HG03378 (cell line): ENCODE measurements around the gene A1CF.

Source experiments
- ATAC-seq: cut with Tn5 transposase; IDR thresholded peaks from one replicate; pipeline ENCODE4 v1.9.1; 2021; ENCODE audit warnings: mild to moderate bottlenecking, moderate library complexity; ENCODE audit not compliant: unreplicated experiment

The A1CF gene

DNA sequence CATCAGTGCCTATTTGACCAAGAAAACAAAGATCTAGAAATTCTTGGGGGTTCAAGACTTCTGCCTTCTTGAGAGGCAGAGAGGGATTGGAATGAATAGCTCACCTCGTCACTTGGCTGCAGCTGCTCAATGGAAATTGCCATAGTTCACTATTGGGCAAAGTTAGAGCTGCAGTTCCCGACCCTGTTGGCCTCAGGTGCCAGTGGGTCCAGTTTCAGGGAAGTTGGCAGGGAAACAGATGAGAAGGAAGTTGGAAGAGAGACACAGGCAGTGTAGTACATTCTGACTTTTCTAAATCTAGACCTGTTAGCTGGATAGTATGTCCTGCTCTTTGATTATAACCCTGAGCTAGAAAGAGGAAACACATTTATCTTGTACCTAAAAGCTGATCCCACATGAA, 19.1 kb downstream of the A1CF start:
- ATAC-seq, result no peak

- no peak for ATAC-seq
Measured at GRCh38 chr10:50862719-50863118, 22.7 kb downstream of the A1CF start.

DNA sequence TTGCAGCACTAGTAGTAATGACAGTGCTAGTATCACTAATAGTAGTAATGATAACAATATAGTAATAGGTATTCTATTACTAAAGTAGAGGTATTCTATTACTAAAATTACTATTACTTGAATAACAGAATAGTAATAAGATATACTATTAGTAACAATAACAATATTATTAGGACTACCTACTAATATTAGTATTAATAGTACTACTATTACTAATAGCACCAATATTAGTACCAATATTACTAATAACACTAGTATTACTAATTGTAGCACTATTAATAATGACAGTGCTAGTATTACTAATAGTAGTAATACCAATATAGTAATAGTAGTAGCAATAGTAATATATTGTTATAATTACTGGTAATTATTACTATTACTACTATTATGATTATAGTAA, 24.1 kb downstream of the A1CF start:
- no peak for ATAC-seq

- no peak for ATAC-seq
Measured at GRCh38 chr10:50857579-50857978, 27.8 kb downstream of the A1CF start.

GRCh38 chr10:50855461-50855860, 30.0 kb downstream of the A1CF start:
- ATAC-seq, result no peak

GRCh38 chr10:50855015-50855414, 30.4 kb downstream of the A1CF start:
- no peak for ATAC-seq

- no peak for ATAC-seq
Measured at GRCh38 chr10:50853557-50853956, 31.9 kb downstream of the A1CF start.

GRCh38 chr10:50851884-50852671, 33.3 kb downstream of the A1CF start:
- no peak for ATAC-seq

- ATAC-seq, result no peak
Measured at GRCh38 chr10:50850578-50851230, 34.7 kb downstream of the A1CF start.

- no peak for ATAC-seq
Measured at GRCh38 chr10:50846753-50847152, 38.7 kb downstream of the A1CF start.

GRCh38 chr10:50837095-50837494, 48.3 kb downstream of the A1CF start:
- ATAC-seq, result no peak

DNA sequence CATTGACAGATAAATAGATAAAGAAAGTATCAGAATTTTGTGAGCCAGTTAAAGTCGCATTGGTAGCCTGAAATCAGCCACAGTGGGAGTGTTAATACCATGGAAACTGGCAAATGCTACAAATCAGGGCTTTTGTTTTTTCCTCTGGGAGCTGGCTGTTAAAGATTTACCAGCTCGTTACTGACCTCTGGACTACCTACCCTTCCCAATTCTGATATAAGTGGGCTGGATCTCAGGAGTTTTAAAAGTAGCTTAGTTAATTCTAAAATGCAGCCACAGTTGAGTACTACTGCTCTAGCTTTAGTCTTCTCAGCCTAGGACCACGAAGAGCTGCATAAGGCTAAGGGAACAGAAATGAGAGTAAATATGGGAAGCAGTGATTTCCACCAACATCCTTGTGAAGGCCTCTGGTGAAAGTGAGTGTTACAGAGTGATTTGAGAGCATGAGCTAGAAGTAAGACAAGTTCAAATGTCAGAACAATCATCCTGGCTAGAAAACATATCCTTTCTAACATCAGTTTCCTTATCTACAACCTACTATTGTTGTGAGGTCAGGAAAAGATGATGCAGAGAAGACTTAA, 53.2 kb downstream of the A1CF start:
- ATAC-seq, result no peak

DNA sequence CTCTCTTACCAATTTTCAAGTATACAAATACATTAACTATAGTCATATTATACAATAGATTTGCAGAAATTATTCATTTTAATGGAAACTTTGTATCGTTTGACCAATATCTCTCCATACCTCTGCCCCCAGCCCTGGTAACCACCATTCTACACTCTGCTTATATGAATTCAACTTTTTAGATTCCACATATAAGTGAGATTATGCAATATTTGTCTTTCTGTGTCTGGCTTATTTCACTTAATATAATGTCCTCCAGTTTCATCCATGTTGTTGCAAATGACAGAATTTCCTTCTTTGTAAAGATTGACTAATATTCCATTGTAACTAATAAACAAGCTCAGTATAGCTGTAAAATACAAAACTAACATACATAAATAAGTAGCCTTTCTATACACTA, 55.4 kb downstream of the A1CF start:
- no peak for ATAC-seq

- ATAC-seq, result no peak
Measured at GRCh38 chr10:50824782-50825181, 60.6 kb downstream of the A1CF start.

DNA sequence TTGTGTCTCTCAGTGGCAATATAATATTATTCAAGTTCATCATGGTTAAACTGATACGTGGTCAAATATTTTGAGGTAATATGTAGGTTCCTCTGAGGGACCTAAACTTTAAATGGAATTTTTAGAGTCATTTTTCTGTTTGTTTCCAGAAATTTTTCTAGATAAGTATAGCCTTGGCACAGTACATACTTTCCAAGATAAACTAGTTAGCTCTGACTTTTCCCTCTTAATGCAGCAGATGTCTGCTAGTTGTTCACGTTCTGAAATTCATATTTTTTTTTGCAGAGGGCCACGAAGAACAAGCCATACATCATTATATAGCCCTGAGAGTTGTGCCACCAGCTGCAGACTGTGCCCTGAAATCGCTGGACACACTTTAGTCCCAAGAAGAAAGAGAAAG, 61.6 kb downstream of the A1CF start:
- ATAC-seq, result no peak

DNA sequence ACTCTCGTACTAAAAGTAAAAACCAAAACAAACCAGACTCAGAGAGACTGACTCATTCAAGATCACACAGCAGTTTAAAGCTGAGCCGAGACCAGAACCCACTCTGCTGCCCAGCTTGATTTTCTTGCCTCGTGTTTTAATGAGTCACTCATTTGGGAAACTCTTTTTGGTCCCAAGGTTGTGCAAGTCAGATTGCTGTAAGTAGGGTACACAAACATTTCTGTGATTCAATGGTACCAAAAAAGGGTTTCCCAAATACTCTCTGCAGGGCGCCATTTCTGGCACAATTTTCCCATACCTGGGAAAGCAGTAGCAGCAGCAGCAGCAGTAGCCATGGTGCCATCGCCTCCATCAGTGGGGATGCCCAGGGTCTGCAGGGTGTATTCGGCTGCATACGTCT, 75.8 kb downstream of the A1CF start:
- ATAC-seq, result no peak

GRCh38 chr10:50807851-50808776, 77.3 kb downstream of the A1CF start:
- no peak for ATAC-seq

DNA sequence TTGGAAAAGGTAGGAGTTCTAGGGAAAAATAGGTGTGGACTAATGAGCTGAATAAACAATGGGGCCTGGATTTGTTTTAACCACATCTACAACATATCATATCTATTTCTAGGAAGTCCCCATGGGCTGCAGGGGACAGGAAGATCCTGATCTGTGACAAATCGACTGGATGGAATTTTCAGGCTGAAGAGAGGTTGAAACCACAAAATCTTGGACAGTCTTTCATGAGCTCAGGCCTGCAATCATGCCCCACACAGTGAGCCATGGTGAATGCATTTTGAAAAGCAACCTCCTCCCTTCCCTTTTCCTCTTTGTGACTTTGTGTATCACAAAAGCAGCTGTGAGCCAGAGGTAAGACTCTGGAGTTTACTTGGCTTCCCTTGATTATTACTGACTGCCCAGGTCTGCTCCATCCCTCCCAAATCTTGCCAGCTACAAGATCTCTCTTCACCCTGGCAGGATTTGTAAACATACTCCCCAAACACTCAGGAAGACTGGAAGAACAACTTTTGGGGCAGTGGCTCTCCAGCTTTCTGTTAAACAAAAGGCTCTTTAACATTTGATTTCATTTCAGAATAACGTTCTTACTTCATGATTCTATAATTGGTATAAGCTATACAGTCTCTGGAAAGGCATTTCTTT, 79.3 kb downstream of the A1CF start:
- no peak for ATAC-seq

- ATAC-seq, result no peak
Measured at GRCh38 chr10:50799595-50799994, 85.8 kb downstream of the A1CF start.

GRCh38 chr10:50798297-50798696, 87.1 kb downstream of the A1CF start:
- ATAC-seq, result no peak

- ATAC-seq, result no peak
Measured at GRCh38 chr10:50796693-50797092, 88.7 kb downstream of the A1CF start.
